Stimulated activated CD4-positive, alpha-beta T cell treated with anti-CD3 and anti-CD28 coated beads, Interleukin-4, amount 100 ng/mL, for 48 hours (primary cell): ENCODE data around the gene EDN1.

Experiments
- DNase-seq, 2 donors: peaks; one replicate each; pipeline ENCODE4 v3.0.0-alpha.2; 2020; ENCODE audit warnings: low read depth in 2 of 2

Gene EDN1

GRCh38 chr6:12269110-12269509, 21.1 kb upstream of the EDN1 start:
- DNase-seq: no peak

- DNase-seq: no peak
These were observed 19.5 kb upstream of the EDN1 start for GRCh38 chr6:12270551-12271230.

- DNase-seq: no peak
These were observed 18.6 kb upstream of the EDN1 start for GRCh38 chr6:12271594-12271993.

GRCh38 chr6:12271997-12272396, 18.2 kb upstream of the EDN1 start:
- no peak for DNase-seq

- DNase-seq: no peak
These were observed 15.1 kb upstream of the EDN1 start for GRCh38 chr6:12275107-12275506.

- no peak for DNase-seq
These were observed 13.2 kb upstream of the EDN1 start for GRCh38 chr6:12276930-12277315.

GRCh38 chr6:12277386-12277785, 12.8 kb upstream of the EDN1 start:
- no peak for DNase-seq

GRCh38 chr6:12278915-12279314, 11.2 kb upstream of the EDN1 start:
- no peak for DNase-seq

GRCh38 chr6:12279322-12280091, 10.7 kb upstream of the EDN1 start:
- DNase-seq: no peak

- no peak for DNase-seq
These were observed 9.7 kb upstream of the EDN1 start for GRCh38 chr6:12280458-12280857.

- no peak for DNase-seq
These were observed 9.3 kb upstream of the EDN1 start for GRCh38 chr6:12280902-12281301.

GRCh38 chr6:12283904-12284303, 6.3 kb upstream of the EDN1 start:
- DNase-seq: no peak

GRCh38 chr6:12286373-12287110, 3.6 kb upstream of the EDN1 start:
- no peak for DNase-seq

- DNase-seq: no peak
These were observed 1.9 kb upstream of the EDN1 start for GRCh38 chr6:12288211-12288618.

- no peak for DNase-seq
These were observed 1.2 kb upstream of the EDN1 start for GRCh38 chr6:12288914-12289313.

GRCh38 chr6:12289365-12289919, 719 bp upstream of the EDN1 start:
- peak; percentile 46 to 51 for DNase-seq

- no peak for DNase-seq
These were observed 1.1 kb downstream of the EDN1 start for GRCh38 chr6:12291071-12291838.

- DNase-seq: no peak
These were observed 1.9 kb downstream of the EDN1 start for GRCh38 chr6:12291839-12292604.

GRCh38 chr6:12293235-12293930, 3.2 kb downstream of the EDN1 start:
- DNase-seq: no peak
